B cell (primary cell): Measurements from ENCODE around the gene PARD3.

Experiments
- EZH2 ChIP-seq: IDR thresholded peaks from 2 replicates; pipeline ENCODE4 v1.6.1; 2012; ENCODE audit warnings: borderline replicate concordance, low read depth, mild to moderate bottlenecking, moderate library complexity, low read length; ENCODE audit not compliant: insufficient read depth, poor library complexity, severe bottlenecking
- TF ChIP-seq, protein P1 (sequence below): fragments of 200-600 bp; IDR thresholded peaks from one replicate; pipeline ENCODE4 v1.8.0; 2022; ENCODE audit warnings: antibody characterized with exemption, mild to moderate bottlenecking

DNA sequence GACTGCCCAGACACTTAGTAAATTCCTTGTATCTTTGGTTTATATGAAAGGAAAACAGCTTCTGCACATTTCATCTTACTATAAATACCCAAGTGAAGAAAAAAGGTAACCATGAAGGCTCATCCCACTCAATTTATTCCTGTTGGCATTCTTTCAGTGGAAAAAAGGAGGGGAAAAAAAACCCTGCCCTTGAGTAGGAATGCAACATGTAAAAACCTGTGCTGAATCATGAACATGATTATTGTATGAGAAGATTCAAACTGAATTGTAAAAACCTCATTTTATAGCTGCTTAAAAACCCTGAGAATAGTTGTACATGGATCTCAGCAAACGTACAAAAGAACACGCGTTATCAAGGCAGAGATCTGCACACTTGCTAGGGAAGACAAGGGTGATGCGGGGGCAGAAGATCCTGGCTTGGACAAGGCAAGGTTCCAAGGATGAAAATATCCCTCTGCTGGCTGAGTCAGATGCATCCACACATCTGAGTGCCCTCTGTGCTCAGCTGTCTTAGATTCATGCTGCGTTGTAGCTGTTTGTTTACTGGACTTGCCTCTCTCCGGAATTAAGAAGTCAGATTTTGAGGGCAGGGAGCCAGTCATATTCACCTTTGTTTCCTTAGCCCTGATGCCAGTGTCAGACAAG lies 658.2 kb downstream of the PARD3 start:
- no peak for TF ChIP-seq EZH2
- TF ChIP-seq, protein P1, sequence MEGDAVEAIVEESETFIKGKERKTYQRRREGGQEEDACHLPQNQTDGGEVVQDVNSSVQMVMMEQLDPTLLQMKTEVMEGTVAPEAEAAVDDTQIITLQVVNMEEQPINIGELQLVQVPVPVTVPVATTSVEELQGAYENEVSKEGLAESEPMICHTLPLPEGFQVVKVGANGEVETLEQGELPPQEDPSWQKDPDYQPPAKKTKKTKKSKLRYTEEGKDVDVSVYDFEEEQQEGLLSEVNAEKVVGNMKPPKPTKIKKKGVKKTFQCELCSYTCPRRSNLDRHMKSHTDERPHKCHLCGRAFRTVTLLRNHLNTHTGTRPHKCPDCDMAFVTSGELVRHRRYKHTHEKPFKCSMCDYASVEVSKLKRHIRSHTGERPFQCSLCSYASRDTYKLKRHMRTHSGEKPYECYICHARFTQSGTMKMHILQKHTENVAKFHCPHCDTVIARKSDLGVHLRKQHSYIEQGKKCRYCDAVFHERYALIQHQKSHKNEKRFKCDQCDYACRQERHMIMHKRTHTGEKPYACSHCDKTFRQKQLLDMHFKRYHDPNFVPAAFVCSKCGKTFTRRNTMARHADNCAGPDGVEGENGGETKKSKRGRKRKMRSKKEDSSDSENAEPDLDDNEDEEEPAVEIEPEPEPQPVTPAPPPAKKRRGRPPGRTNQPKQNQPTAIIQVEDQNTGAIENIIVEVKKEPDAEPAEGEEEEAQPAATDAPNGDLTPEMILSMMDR = no peak
